GM10248 (cell line): ENCODE measurements around the gene EVI2A.

ENCODE experiments used
- CTCF ChIA-PET: fragments of 300-600 bp; sonication (Branson Sonifier 250); formaldehyde crosslinking; extraction: SDS; loops from one replicate; lab custom pipeline; 2021; ENCODE audit warnings: antibody characterized with exemption; lab: Yijun Ruan, JAX
- POLR2A ChIA-PET: fragments of 350-650 bp; sonication (Branson Sonifier 250); formaldehyde crosslinking; extraction: SDS; loops from one replicate; lab custom pipeline; 2020; ENCODE audit warnings: antibody characterized with exemption; lab: Yijun Ruan, JAX
- DNase-seq: peaks from one replicate; pipeline ENCODE4 v3.0.0; 2012; ENCODE audit errors: extremely low spot score
- TF ChIP-seq, protein P1 (sequence below): IDR thresholded peaks from 2 replicates; pipeline ENCODE4 v1.5.1; 2012; ENCODE audit warnings: mild to moderate bottlenecking, low read depth; ENCODE audit errors: extremely low read depth, missing control alignments, control extremely low read depth

Gene EVI2A

DNA sequence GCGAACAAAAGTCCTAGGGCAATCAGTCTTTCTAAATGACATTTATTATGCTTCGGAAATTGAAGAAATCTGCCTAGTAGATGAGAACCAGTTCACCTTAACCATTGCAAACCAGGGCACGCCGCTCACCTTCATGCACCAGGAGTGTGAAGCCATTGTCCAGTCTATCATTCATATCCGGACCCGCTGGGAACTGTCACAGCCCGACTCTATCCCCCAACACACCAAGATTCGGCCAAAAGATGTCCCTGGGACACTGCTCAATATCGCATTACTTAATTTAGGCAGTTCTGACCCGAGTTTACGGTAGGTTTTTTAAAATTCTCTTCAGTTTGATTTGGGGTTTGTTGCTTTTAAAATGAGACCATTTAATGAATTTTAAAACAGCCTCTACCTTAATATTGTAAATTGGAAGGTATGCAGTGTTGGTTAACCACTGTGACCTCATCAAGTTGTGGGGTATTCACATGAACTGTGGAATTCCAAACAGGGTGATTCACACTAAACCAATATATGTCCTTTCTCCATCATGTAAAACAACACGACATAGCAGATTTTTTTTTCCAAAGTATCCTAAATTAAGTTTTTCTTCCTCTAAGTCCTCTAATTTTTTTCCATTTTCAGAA lies 6.2 kb upstream of the EVI2A start:
- TF ChIP-seq, protein P1, sequence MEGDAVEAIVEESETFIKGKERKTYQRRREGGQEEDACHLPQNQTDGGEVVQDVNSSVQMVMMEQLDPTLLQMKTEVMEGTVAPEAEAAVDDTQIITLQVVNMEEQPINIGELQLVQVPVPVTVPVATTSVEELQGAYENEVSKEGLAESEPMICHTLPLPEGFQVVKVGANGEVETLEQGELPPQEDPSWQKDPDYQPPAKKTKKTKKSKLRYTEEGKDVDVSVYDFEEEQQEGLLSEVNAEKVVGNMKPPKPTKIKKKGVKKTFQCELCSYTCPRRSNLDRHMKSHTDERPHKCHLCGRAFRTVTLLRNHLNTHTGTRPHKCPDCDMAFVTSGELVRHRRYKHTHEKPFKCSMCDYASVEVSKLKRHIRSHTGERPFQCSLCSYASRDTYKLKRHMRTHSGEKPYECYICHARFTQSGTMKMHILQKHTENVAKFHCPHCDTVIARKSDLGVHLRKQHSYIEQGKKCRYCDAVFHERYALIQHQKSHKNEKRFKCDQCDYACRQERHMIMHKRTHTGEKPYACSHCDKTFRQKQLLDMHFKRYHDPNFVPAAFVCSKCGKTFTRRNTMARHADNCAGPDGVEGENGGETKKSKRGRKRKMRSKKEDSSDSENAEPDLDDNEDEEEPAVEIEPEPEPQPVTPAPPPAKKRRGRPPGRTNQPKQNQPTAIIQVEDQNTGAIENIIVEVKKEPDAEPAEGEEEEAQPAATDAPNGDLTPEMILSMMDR: no peak
- ChIA-PET CTCF (no interaction called here), POLR2A (no interaction called here)
- no peak for DNase-seq

DNA sequence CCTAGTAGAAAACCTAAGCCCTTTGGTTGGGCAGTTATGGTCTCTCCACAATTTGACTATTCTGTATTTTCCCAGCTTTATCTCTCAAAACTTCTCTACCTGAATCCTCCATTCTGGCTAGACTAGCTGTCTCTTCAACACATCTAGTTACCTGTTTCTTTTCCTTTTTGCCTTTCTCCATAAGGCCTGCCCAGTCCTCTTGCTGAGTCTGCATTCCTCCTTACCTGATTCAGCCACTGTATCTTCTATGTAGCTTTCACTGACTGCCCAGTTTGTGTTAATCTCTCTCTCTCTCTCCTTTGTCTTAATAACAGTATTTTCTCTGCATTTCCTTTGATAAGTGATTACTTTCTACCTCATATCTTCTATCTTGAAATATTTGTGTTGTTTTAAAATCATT lies 2.1 kb upstream of the EVI2A start:
- DNase-seq: no peak
- ChIA-PET POLR2A (no interaction called here), CTCF (interaction anchor here (1.0 to 1.1 kb wide), 2 partner anchors 12 to 14 kb away, joined by 3 read pairs; no protein-coding TSS in a partner anchor)
- TF ChIP-seq, protein P1: no peak

DNA sequence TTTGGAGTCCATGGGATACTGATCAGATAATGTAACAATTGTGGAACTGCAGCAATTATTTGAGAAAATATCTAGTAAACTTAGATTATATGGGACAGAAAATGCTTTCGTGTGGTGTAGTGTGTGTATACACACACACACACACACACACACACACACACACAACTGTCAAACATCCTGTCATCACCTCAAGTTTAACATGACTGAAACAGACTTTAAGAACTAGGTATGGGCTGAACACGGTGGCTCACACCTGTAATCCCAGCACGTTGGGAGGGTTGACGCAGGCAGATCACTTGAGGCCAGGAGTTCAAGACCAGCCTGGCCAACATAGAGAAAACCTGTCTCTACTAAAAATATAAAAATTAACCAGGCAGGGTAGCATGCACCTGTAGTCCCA lies 544 bp upstream of the EVI2A start:
- CTCF ChIA-PET: no interaction called here
- POLR2A ChIA-PET: no interaction called here
- no peak for DNase-seq
- TF ChIP-seq, protein P1: no peak

DNA sequence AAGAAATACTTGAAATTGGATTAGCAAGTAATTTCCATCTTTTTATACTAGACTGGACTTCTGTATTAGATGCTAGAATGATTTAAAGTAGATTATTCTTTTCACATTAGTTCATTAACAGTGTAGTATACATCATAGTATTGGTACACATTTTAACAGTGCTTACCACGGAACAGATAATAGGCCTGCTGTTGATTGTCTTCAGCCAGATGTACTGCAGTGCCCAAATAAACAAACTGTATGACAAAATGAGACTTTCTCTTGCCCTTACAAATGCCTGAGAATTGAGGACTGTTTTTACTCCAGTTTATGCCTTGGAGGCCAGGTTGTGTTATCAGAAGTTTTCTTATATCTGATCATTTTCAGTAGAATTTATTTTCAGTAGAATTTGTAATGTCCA lies 631 bp downstream of the EVI2A start:
- no peak for DNase-seq
- POLR2A ChIA-PET: no interaction called here
- TF ChIP-seq, protein P1: no peak
- CTCF ChIA-PET: no interaction called here

DNA sequence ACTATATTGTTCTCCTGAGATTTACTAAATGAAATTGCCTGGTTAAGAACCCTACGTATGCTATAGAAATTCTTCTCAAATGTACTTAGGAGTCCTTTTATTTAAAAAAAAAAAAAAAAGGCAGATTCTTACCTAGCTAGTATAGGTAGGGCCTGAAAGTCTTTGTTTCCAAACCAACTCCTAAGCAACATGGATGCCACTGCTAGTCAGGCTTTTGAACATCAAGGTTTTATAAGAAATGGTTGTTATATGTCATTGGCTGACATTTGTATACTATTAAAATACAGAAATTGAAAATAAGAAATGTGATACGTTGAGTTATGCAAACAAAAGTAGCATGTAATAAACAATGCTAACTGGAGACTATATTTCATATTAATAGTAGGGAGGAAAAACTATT lies 1.2 kb downstream of the EVI2A start:
- TF ChIP-seq, protein P1: no peak
- ChIA-PET POLR2A (interaction anchor here (0.7 kb wide), 2 partner anchors 9 to 167 kb away, joined by 3 to 5 read pairs; no protein-coding TSS in a partner anchor), CTCF (no interaction called here)
- no peak for DNase-seq

DNA sequence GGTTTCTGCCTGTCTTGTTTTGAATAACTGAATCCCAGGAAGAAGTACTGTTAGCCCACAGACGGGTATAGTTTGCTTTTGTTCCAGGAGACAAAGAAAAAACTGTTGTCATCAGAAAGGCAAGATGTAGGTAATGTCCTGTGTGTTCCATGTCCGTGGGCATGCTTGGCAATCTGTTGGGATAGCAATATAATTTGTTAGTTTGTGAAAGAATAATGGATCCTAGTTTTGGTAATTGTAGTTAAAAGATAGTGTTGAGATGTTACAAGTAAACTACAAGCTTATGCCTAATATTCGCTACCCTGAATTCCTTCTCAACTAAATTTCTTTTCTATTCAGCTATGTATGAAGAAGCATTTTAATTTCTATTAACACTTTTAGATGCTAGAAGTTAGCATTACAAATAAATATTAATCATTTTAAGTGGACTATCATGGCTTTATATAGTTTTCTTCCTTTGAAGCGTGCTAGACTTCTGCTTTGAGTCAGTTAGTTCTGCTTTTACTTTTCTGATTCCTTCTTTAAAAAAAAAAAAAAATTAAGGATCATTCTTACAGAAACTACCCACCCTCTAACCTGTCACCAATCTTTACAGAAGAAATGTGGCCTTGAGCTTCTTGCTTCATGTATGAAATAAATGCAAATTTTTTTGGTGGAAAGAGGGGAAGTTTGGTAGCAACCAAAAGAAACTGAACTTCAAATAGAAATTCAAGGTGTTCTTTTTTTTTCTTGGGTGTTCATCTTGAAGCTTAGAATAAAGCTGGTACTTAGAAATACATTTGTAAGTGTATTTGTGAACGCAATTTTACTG lies 2.4 kb downstream of the EVI2A start:
- ChIA-PET CTCF (interaction anchor here (1.3 to 1.4 kb wide), 2 partner anchors 9 to 54 kb away, joined by 3 to 6 read pairs; no protein-coding TSS in a partner anchor), POLR2A (no interaction called here)
- no peak for DNase-seq
- TF ChIP-seq, protein P1: no peak
